Endothelial cell (in vitro differentiated cells): ENCODE measurements around the gene HDAC5. TPM values are rescaled to one million over a fixed set of nuclear protein-coding genes. Genes with fewer than 3 reads are reported as not detected.
A peak's percentile ranks its signal among the peaks of the same experiment; 100 is the strongest.

Experiments
- DNase-seq: peaks from one replicate; pipeline ENCODE4 v3.0.0; 2021; ENCODE audit warnings: low spot score
- H3K27ac Mint-ChIP-seq: one replicate; pipeline ENCODE4 v1.8.0; 2021; ENCODE audit warnings: mixed read lengths, inconsistent platforms; ENCODE audit not compliant: unreplicated experiment
- H3K27me3 Mint-ChIP-seq: one replicate; pipeline ENCODE4 v1.8.0; 2021; ENCODE audit warnings: mild to moderate bottlenecking, moderate library complexity, mixed read lengths, inconsistent platforms; ENCODE audit not compliant: unreplicated experiment
- H3K36me3 Mint-ChIP-seq: one replicate; pipeline ENCODE4 v1.8.0; 2021; ENCODE audit warnings: mild to moderate bottlenecking, low read depth, mixed read lengths, inconsistent platforms; ENCODE audit not compliant: unreplicated experiment
- H3K4me1 Mint-ChIP-seq: one replicate; pipeline ENCODE4 v1.8.0; 2021; ENCODE audit warnings: mild to moderate bottlenecking, mixed read lengths, inconsistent platforms; ENCODE audit not compliant: unreplicated experiment
- H3K4me3 Mint-ChIP-seq: one replicate; pipeline ENCODE4 v1.8.0; 2021; ENCODE audit warnings: mild to moderate bottlenecking, mixed read lengths, inconsistent platforms; ENCODE audit not compliant: unreplicated experiment
- H3K9me3 Mint-ChIP-seq: one replicate; pipeline ENCODE4 v1.8.0; 2021; ENCODE audit warnings: mixed read lengths, inconsistent platforms; ENCODE audit not compliant: unreplicated experiment
- total RNA-seq: library from RNA; stranded (reverse); fragmentation: NEBNext Ultra II Directional; extraction: Animal tissue kit (Norgen Biotek cat#: 25700); gene quantifications from one replicate; pipeline ENCODE4 v1.2.1, GENCODE V29; 2021; ENCODE audit not compliant: unreplicated experiment
- TF ChIP-seq, protein P1 (sequence below): fragments of 200-600 bp; sonication (generic); IDR thresholded peaks from one replicate; pipeline ENCODE4 v1.5.0; 2021; ENCODE audit warnings: antibody characterized with exemption; ENCODE audit not compliant: unreplicated experiment

HDAC5 gene
- total RNA-seq, 1 donor from 2014 or later, result 51.4 TPM

DNA sequence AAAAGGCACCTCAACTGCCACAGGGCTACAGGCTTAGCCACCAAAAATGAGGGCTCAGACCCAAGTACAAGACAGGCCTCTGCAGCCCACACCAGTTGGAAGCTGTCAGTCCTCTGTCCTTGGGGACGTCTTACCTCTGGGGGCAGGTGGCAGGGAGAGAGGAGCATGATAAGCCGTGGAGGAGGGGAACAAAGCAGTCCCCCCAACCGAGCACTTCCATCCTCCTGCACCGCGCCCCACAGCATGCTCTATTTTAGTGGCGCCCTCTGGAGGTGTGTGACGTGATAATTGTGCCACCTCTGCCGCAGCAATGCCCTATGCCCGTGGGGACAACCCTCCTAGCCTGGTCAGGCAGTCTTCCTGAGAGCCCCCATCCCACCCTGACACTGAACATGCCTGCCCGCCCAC lies 39.3 kb downstream of the HDAC5 start:
- no peak overlapping the region for H3K27ac Mint-ChIP-seq
- DNase-seq, result peak; percentile 48

DNA sequence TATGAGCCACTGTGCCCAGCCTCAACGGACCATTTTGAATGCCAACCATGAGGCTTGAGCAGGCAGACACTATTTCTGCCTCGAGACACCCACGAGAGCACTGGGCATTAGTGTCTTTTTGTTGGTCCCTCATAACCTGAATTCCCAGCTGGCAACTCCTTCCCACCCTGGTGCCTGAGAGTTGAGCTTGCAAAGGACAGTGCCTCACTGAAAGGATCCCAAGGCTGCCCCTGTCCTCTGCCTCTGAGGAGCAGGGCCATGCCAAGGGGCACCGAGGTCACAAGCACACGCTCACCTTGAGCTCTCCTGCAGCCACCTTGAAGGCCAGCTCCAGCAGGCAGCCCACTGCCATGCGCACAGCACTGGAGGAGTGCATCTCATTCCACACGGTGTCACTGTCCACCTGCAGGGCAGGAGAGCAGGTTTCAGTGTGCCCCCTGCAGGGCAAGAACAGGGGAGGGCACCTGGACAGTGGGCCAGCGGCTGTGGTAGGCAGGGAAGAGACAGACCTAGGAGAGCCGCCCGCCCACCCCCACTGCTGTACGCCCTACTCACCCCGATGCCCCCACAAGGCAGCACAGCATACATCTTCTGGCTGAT lies 40.1 kb downstream of the HDAC5 start:
- Mint-ChIP-seq H3K4me1 (peaks cover 17% of the 10 kb centered on the region), H3K27me3 (peaks cover 21% of the 10 kb centered on the region), H3K36me3 (peaks cover 21% of the 10 kb centered on the region), H3K9me3 (no peaks in the 10 kb centered on the region), H3K4me3 (no peak overlapping the region), H3K27ac (no peak overlapping the region)
- TF ChIP-seq, protein P1, sequence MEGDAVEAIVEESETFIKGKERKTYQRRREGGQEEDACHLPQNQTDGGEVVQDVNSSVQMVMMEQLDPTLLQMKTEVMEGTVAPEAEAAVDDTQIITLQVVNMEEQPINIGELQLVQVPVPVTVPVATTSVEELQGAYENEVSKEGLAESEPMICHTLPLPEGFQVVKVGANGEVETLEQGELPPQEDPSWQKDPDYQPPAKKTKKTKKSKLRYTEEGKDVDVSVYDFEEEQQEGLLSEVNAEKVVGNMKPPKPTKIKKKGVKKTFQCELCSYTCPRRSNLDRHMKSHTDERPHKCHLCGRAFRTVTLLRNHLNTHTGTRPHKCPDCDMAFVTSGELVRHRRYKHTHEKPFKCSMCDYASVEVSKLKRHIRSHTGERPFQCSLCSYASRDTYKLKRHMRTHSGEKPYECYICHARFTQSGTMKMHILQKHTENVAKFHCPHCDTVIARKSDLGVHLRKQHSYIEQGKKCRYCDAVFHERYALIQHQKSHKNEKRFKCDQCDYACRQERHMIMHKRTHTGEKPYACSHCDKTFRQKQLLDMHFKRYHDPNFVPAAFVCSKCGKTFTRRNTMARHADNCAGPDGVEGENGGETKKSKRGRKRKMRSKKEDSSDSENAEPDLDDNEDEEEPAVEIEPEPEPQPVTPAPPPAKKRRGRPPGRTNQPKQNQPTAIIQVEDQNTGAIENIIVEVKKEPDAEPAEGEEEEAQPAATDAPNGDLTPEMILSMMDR, result no peak
- peak; percentile 42 for DNase-seq

More for the DNA sequence above, 39.3 kb downstream of the HDAC5 start:
- TF ChIP-seq, protein P1, result peak; percentile 45
- Mint-ChIP-seq H3K9me3 (no peaks in the 10 kb centered on the region), H3K27me3 (peaks cover 24% of the 10 kb centered on the region), H3K4me1 (peaks cover 17% of the 10 kb centered on the region), H3K36me3 (peaks cover 23% of the 10 kb centered on the region), H3K4me3 (no peak overlapping the region)

DNA sequence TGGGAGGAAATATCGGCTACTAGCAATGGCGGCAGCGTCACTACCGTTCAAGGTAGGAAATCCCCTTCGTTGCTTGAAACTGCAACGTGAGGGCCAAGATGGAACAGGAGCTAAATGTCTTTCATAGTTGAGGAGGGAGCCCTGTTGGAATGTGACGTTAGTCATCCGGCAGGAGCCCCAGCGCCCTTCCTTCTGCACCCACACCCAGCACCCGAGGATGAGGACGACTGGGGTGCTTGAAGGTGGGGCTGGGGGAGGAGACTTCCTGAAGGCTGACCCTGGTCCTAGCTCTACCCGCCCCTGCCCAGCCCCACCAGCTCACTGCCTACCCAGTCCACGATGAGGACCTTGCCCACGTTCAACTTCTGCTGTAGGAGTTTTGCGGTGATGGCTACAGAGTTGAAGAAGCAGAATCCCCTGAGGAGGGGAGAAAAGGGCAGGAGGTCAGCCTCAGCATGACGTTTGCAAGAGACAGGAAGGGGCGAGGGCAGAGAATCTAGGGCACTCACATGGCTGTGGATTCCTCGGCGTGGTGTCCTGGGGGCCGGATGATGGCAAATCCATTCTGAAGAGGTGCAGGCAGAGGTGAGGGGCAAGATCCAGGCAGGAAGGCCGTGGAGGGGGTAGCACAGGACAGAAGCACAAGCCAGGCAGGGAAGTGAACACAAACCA lies 41.0 kb downstream of the HDAC5 start:
- Mint-ChIP-seq H3K27ac (peak overlapping the region; percentile 83), H3K36me3 (peaks cover 21% of the 10 kb centered on the region), H3K4me3 (peak overlapping the region; percentile 85)

DNA sequence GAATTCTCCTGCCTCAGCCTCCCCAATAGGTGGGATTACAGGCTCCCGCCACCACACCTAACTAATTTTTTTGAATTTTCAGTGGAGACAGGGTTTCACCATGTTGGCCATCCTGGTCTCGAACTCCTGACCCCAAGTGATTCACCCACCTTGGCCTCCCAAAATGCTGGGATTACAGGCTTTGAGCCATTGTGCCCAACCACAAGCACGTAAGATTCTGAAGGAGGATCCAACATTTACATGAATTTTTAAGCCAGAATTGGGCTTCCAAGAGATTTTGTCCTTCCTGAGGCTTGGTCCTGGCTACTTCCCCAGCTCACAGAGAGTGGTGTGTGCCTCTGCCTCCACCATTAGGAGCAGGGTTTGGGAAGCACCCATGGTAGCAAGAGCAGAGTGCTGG lies 41.8 kb downstream of the HDAC5 start:
- no peak for DNase-seq
- Mint-ChIP-seq H3K9me3 (no peaks in the 10 kb centered on the region), H3K4me3 (no peak overlapping the region), H3K27me3 (peaks cover 18% of the 10 kb centered on the region), H3K27ac (no peak overlapping the region), H3K4me1 (peaks cover 10% of the 10 kb centered on the region), H3K36me3 (peaks cover 22% of the 10 kb centered on the region)
- TF ChIP-seq, protein P1, result no peak

More for the DNA sequence above, 41.0 kb downstream of the HDAC5 start:
- peaks cover 17% of the 10 kb centered on the region for H3K27me3 Mint-ChIP-seq
- TF ChIP-seq, protein P1, result no peak
- H3K4me1 Mint-ChIP-seq, result peaks cover 12% of the 10 kb centered on the region
- H3K9me3 Mint-ChIP-seq, result no peaks in the 10 kb centered on the region
- no peak for DNase-seq
